Pancreas (tissue), 10 donors: ENCODE results near the gene TRABD. TPM values are rescaled to one million over a fixed set of nuclear protein-coding genes. Genes with fewer than 3 reads are reported as not detected.
A peak's percentile ranks its signal among the peaks of the same experiment; 100 is the strongest.

Experiments used
- ATAC-seq, 4 donors: fragments of 200-7000 bp; cut with Tn5 transposase; one replicate each; pipeline versions ENCODE4 v1.8.0 to v1.9.1; 2020; ENCODE audit warnings: mild to moderate bottlenecking in 4 of 4, moderate library complexity in 4 of 4
- DNase-seq, 6 donors: peaks; one replicate each; pipeline ENCODE4 v3.0.0-alpha.2; 2020
- FAIRE-seq: peaks from 2 replicates; lab custom pipeline; 2012; peaks lifted over from hg19 to GRCh38; lab: Jason Lieb, UNC
- H3K27ac ChIP-seq, 4 donors: fragments of 200-600 bp; sonication (generic); 1 replicate in 3 of 4; 2 replicates in 1 of 4; pipeline versions ENCODE4 v1.5.0 to v1.8.0; 2020
- H3K27me3 ChIP-seq, 4 donors: fragments of 200-600 bp; one replicate each; pipeline ENCODE4 v1.8.0; 2021
- H3K36me3 ChIP-seq, 3 donors: fragments of 200-600 bp; sonication (generic) in 1 of 3; one replicate each; pipeline versions ENCODE4 v1.5.0 to v1.8.0; 2020 to 2021
- H3K4me1 ChIP-seq, 3 donors: fragments of 200-600 bp; one replicate each; pipeline ENCODE4 v1.8.0; 2021
- H3K4me3 ChIP-seq, 4 donors: fragments of 200-600 bp; sonication (generic) in 2 of 4; one replicate each; pipeline versions ENCODE4 v1.5.0 to v1.8.0; 2020 to 2021
- H3K9me3 ChIP-seq, 4 donors: fragments of 200-600 bp; one replicate each; pipeline ENCODE4 v1.8.0; 2021
- CTCF ChIP-seq, 4 donors: fragments of 200-600 bp; sonication (generic) in 3 of 4; IDR thresholded peaks; one replicate each; pipeline versions ENCODE4 v1.5.0 to v1.8.0; 2021; ENCODE audit warnings: antibody characterized with exemption in 4 of 4
- WGBS, 2 donors: extraction: QIAGEN DNeasy Blood & Tissue Kit; methylation state at CpG; one replicate each; pipeline ENCODE4 v1.1.7; 2013; 5-methylcytosine and 5-hydroxymethylcytosine counted together
- intact Hi-C, 3 donors: fragments of 100-400 bp; cut with DNase I; formaldehyde crosslinking; loops; one replicate each; pipeline versions ENCODE4 v1.11.1 to v1.14.2; 2022
- polyA plus RNA-seq, 2 donors: library from polyadenylated mRNA; stranded (reverse); fragments of 200-250 nt; gene quantifications; one replicate each; pipeline ENCODE4 v1.2.3, GENCODE V29; 2013
- total RNA-seq, 6 donors: library from RNA; stranded (reverse); fragmentation: NEBNext Ultra II Directional in 4 of 6; extraction: Animal tissue kit (Norgen Biotek cat#: 25700) in 4 of 6; gene quantifications; one replicate each; pipeline versions ENCODE4 v1.2.1 to v1.2.4, GENCODE V29; 2021 to 2023
- donor health status: healthy with polysubstance abuse.
- donor health status: DM: no; HTN: no; CAD: no; lungs with moderate emphysema.
- donor health status: DM: no; HTN: no; CAD: no.
- donor health status: control.
- donor health status: control.
- donor health status: Bipolar disorder and iron deficiency.
- donor health status: DM: yes; HTN: yes; CAD: no.
- donor health status: DM: no; HTN: no; CAD: no.
- donor health status: DM: no; HTN: no; CAD: no.
- donor health status: DM: yes; HTN: yes; CAD: no.

The TRABD gene
- total and polyA plus RNA-seq, 8 donors = 25.9 to 107 (median 51.7) TPM

- Histone ChIP-seq H3K4me1 (no peaks in the 10 kb centered on the region), H3K27ac (no peak overlapping the region), H3K27me3 (no peaks in the 10 kb centered on the region), H3K9me3 (no peaks in the 10 kb centered on the region), H3K36me3 (no peaks in the 10 kb centered on the region), H3K4me3 (no peak overlapping the region)
- WGBS, 2 donors = 76 to 79% methylated on average over 15 of the region's 15 CpGs
- peak in 1 of 4 donors; percentile 19 for ATAC-seq
- no peak for TF ChIP-seq CTCF (IDR thresholded peaks at IDR 0.05)
- FAIRE-seq = no peak
- intact Hi-C loops = no loop called here
- DNase-seq = no peak
Observed at GRCh38 chr22:50139843-50140415, 45.8 kb upstream of the TRABD start.

- WGBS, 2 donors = 57 to 58% methylated on average over 3 of the region's 3 CpGs
- no peak for TF ChIP-seq CTCF (IDR thresholded peaks at IDR 0.05)
- ATAC-seq (peak in 2 of 4 donors; percentile 33 to 38), FAIRE-seq (no peak), DNase-seq (no peak)
- Histone ChIP-seq H3K4me3 (no peak overlapping the region), H3K27me3 (no peaks in the 10 kb centered on the region), H3K4me1 (no peaks in the 10 kb centered on the region), H3K9me3 (no peaks in the 10 kb centered on the region), H3K36me3 (no peaks in the 10 kb centered on the region), H3K27ac (no peak overlapping the region)
- intact Hi-C loops = no loop called here
Observed at GRCh38 chr22:50140615-50141014, 45.1 kb upstream of the TRABD start.

GRCh38 chr22:50141462-50141861 lies 44.3 kb upstream of the TRABD start:
- ATAC-seq (peak; percentile 43 to 71 (median 55)), DNase-seq (no peak), FAIRE-seq (no peak)
- intact Hi-C loops = no loop called here
- 33 to 41% methylated on average over 6 of the region's 6 CpGs for WGBS, 2 donors
- Histone ChIP-seq H3K9me3 (no peaks in the 10 kb centered on the region), H3K27ac (no peak overlapping the region), H3K27me3 (no peaks in the 10 kb centered on the region), H3K36me3 (no peaks in the 10 kb centered on the region), H3K4me3 (no peak overlapping the region), H3K4me1 (no peaks in the 10 kb centered on the region)
- no peak for TF ChIP-seq CTCF (IDR thresholded peaks at IDR 0.05)

- ATAC-seq (peak; percentile 37 to 66 (median 58)), FAIRE-seq (no peak), DNase-seq (no peak)
- H3K4me3 ChIP-seq = no peak overlapping the region
- no peaks in the 10 kb centered on the region for H3K27me3 ChIP-seq
- intact Hi-C loops = no loop called here
- no peaks in the 10 kb centered on the region for H3K9me3 ChIP-seq
- no peak overlapping the region for H3K27ac ChIP-seq
- WGBS, 2 donors = 11 to 12% methylated on average over 11 of the region's 11 CpGs
- no peaks in the 10 kb centered on the region for H3K4me1 ChIP-seq
- TF ChIP-seq CTCF (IDR thresholded peaks at IDR 0.05) = no peak
- no peaks in the 10 kb centered on the region for H3K36me3 ChIP-seq
Observed at GRCh38 chr22:50141891-50142363, 43.8 kb upstream of the TRABD start.

- no peak for DNase-seq
Observed at GRCh38 chr22:50143096-50143495, 42.6 kb upstream of the TRABD start.

More at GRCh38 chr22:50143096-50143495, 42.6 kb upstream of the TRABD start:
- Histone ChIP-seq H3K4me3 (no peak overlapping the region), H3K9me3 (no peaks in the 10 kb centered on the region), H3K27me3 (no peaks in the 10 kb centered on the region), H3K27ac (no peak overlapping the region), H3K36me3 (no peaks in the 10 kb centered on the region), H3K4me1 (no peaks in the 10 kb centered on the region)
- 85 to 88% methylated on average over 7 of the region's 7 CpGs for WGBS, 2 donors
- intact Hi-C loops = no loop called here
- TF ChIP-seq CTCF (IDR thresholded peaks at IDR 0.05) = no peak
- ATAC-seq (no peak), FAIRE-seq (no peak)
